Breast epithelium (tissue), 4 donors: Measurements from ENCODE around the gene RBM33. TPM values are rescaled to one million over a fixed set of nuclear protein-coding genes. Genes with fewer than 3 reads are reported as not detected.

ENCODE experiments used
- DNase-seq, 2 donors: peaks; one replicate each; pipeline ENCODE4 v3.0.0-alpha.2; 2019; ENCODE audit warnings: low spot score in 2 of 2
- H3K27ac ChIP-seq, 2 donors: fragments of 200-600 bp; sonication (generic) in 1 of 2; one replicate each; pipeline ENCODE4 v1.5.1; 2016 to 2019; ENCODE audit warnings: mild to moderate bottlenecking in 1 of 2
- H3K27me3 ChIP-seq, 2 donors: fragments of 200-600 bp; sonication (generic) in 1 of 2; one replicate each; pipeline versions ENCODE4 v1.5.1 to v1.6.0; 2017 to 2019; ENCODE audit warnings: control low read depth in 1 of 2, mild to moderate bottlenecking in 1 of 2
- H3K36me3 ChIP-seq: fragments of 200-600 bp; one replicate; pipeline ENCODE4 v1.5.1; 2019
- H3K4me1 ChIP-seq, 2 donors: fragments of 200-600 bp; sonication (generic); one replicate each; pipeline ENCODE4 v1.5.1; 2016 to 2019; ENCODE audit warnings: control low read depth in 1 of 2
- H3K4me3 ChIP-seq, 3 donors: fragments of 200-600 bp; sonication (generic); 1 replicate in 2 of 3; 2 replicates in 1 of 3; pipeline ENCODE4 v1.5.1; 2016 to 2019; ENCODE audit warnings: mild to moderate bottlenecking in 3 of 3, moderate library complexity in 2 of 3
- H3K9me3 ChIP-seq, 2 donors: fragments of 200-600 bp; sonication (generic) in 1 of 2; one replicate each; pipeline ENCODE4 v1.5.1; 2016 to 2019; ENCODE audit warnings: control low read depth in 1 of 2
- CTCF ChIP-seq, 3 donors: fragments of 450-650 bp; IDR thresholded peaks; one replicate each; pipeline ENCODE4 v1.5.1; 2016 to 2017; ENCODE audit warnings: antibody characterized with exemption in 3 of 3, mild to moderate bottlenecking in 3 of 3, moderate library complexity in 3 of 3
- POLR2A ChIP-seq: fragments of 450-650 bp; IDR thresholded peaks from one replicate; pipeline ENCODE4 v1.6.1; 2016; ENCODE audit warnings: antibody characterized with exemption, mild to moderate bottlenecking, moderate library complexity
- POLR2AphosphoS5 ChIP-seq, 3 donors: sonication (generic); formaldehyde crosslinking; IDR thresholded peaks; one replicate each; pipeline ENCODE4 v1.6.1; 2017; ENCODE audit warnings: antibody characterized with exemption in 3 of 3
- intact Hi-C: fragments of 100-400 bp; cut with DNase I; formaldehyde crosslinking; loops from one replicate; pipeline ENCODE4 v1.15.1; 2023; ENCODE audit warnings: low total_unique reads
- total RNA-seq, 3 donors: library from RNA; depleted of rRNA; stranded (reverse); fragments of >200 nt; gene quantifications; one replicate each; pipeline ENCODE4 v1.1.0, GENCODE V29; 2016

Gene RBM33
- total RNA-seq, 3 donors from 2014 or later, result 34.9 to 58.8 (median 46.5) TPM

DNA sequence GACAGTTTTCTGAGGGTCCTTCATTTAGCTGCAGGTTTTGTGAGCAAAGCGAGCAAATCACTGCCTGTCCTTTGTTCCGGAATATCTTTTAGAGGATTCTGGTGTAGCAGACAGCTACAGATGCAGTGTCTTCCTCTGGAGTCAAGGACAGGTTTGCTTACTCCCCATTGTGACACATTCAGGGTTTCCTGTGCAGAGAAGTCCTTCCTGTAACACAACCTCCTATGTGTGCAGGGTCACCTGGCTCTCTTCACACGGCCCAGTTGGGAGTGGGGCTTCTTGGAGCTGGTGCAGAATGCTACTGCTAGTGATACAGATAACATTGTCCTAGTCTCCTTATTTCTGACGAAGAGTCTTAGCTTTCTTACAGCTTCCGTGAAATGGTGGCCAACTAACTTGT, 47.9 kb downstream of the RBM33 start:
- Histone ChIP-seq H3K27me3 (no peaks in the 10 kb centered on the region), H3K9me3 (no peaks in the 10 kb centered on the region), H3K4me1 (no peaks in the 10 kb centered on the region), H3K27ac (no peak overlapping the region), H3K36me3 (no peaks in the 10 kb centered on the region), H3K4me3 (no peak overlapping the region)
- TF ChIP-seq POLR2AphosphoS5 (IDR thresholded peaks at IDR 0.05) (no peak), POLR2A (no peak), CTCF (IDR thresholded peaks at IDR 0.05) (no peak)
- DNase-seq, result no peak
- intact Hi-C loops, result no loop called here

DNA sequence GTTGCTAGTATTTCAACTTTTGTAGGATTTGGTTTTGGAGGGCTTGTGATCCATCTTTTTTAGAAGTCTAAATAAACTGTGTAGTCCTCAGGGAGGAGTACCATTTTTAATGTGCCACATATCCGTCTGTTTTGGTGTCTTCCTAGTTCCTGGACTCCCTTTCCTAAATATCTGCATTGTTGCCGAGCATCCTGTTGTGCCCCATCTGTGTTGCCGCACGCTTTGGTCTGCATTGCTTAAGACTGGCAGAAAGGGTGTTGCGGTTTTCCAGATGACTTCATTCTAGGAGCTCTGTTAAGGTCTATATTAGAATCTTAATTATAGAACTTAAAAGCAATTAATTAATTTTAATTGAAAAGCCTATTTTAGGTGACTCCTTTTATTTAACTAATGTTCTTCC, 49.4 kb downstream of the RBM33 start:
- Histone ChIP-seq H3K27me3 (no peaks in the 10 kb centered on the region), H3K27ac (no peak overlapping the region), H3K36me3 (no peaks in the 10 kb centered on the region), H3K9me3 (no peaks in the 10 kb centered on the region), H3K4me1 (no peaks in the 10 kb centered on the region), H3K4me3 (no peak overlapping the region)
- intact Hi-C loops, result no loop called here
- TF ChIP-seq POLR2A (no peak), CTCF (IDR thresholded peaks at IDR 0.05) (no peak), POLR2AphosphoS5 (IDR thresholded peaks at IDR 0.05) (no peak)
- no peak for DNase-seq

DNA sequence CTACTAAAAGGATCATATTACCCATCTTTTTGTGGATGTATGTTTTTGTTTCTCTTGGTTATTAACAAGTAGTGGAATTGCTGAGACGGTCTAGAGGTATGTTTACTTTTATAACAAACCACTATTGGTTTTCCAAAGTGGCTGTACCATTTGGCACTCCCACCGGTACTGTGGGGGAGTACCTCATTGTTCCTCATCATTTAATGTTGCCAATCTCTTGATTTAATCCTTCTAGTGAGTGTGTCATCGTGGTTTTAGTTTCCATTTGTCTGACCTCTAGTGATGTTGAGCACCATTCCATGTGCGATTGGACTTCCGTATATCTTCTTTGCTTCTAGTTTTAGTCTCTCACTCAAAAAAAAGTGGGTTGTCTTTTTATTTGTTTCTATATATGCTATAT, 50.4 kb downstream of the RBM33 start:
- intact Hi-C loops, result no loop called here
- Histone ChIP-seq H3K4me1 (no peaks in the 10 kb centered on the region), H3K9me3 (no peaks in the 10 kb centered on the region), H3K4me3 (no peak overlapping the region), H3K27ac (no peak overlapping the region), H3K27me3 (no peaks in the 10 kb centered on the region), H3K36me3 (no peaks in the 10 kb centered on the region)
- TF ChIP-seq POLR2AphosphoS5 (IDR thresholded peaks at IDR 0.05) (no peak), POLR2A (no peak), CTCF (IDR thresholded peaks at IDR 0.05) (no peak)
- no peak for DNase-seq

GRCh38 chr7:155696747-155697146, 52.3 kb downstream of the RBM33 start:
- no peak overlapping the region for H3K4me3 ChIP-seq
- H3K27ac ChIP-seq, result no peak overlapping the region
- no peaks in the 10 kb centered on the region for H3K4me1 ChIP-seq
- H3K27me3 ChIP-seq, result no peaks in the 10 kb centered on the region
- H3K9me3 ChIP-seq, result no peaks in the 10 kb centered on the region
- no peak for DNase-seq
- TF ChIP-seq POLR2AphosphoS5 (IDR thresholded peaks at IDR 0.05) (no peak), POLR2A (no peak), CTCF (IDR thresholded peaks at IDR 0.05) (no peak)
- intact Hi-C loops, result no loop called here
- no peaks in the 10 kb centered on the region for H3K36me3 ChIP-seq

DNA sequence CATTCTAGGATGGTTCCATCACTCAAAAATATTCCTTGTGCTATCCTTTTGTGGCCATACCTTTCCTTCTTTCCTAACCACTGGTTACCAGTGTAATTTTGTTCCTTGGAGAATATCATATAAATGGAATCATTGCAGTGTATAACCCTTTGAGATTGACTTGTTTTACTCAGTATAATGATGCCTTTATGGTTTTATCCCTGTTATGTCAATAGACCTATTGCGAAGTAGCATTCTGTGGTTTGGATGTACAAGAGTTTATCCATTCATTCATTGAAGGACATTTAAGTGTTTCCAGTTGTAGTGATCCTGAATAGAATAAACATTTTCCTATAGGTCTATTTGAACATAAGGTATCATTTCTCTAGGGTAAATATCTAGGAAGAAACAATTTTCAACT, 54.2 kb downstream of the RBM33 start:
- TF ChIP-seq CTCF (IDR thresholded peaks at IDR 0.05) (no peak), POLR2AphosphoS5 (IDR thresholded peaks at IDR 0.05) (no peak), POLR2A (no peak)
- no peak overlapping the region for H3K27ac ChIP-seq
- intact Hi-C loops, result no loop called here
- no peaks in the 10 kb centered on the region for H3K27me3 ChIP-seq
- H3K4me1 ChIP-seq, result no peaks in the 10 kb centered on the region
- no peaks in the 10 kb centered on the region for H3K36me3 ChIP-seq
- H3K4me3 ChIP-seq, result no peak overlapping the region
- no peak for DNase-seq
- H3K9me3 ChIP-seq, result no peaks in the 10 kb centered on the region
